Stimulated activated CD8-positive, alpha-beta memory T cell treated with anti-CD3 and anti-CD28 coated beads, Interleukin-15, amount 100 ng/mL, for 4 hours (primary cell): Measurements from ENCODE around the gene PRPSAP2.
"Not testable (repeated sequence)": the region's sequence is repeated elsewhere in the genome, so short reads cannot be mapped to it uniquely, and the experiment has no call there.

Experiments
- DNase-seq, 2 donors: peaks; one replicate each; pipeline ENCODE4 v3.0.0-alpha.2; 2020; ENCODE audit warnings: low read depth in 2 of 2

The PRPSAP2 gene, protein sequence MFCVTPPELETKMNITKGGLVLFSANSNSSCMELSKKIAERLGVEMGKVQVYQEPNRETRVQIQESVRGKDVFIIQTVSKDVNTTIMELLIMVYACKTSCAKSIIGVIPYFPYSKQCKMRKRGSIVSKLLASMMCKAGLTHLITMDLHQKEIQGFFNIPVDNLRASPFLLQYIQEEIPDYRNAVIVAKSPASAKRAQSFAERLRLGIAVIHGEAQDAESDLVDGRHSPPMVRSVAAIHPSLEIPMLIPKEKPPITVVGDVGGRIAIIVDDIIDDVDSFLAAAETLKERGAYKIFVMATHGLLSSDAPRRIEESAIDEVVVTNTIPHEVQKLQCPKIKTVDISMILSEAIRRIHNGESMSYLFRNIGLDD

DNA sequence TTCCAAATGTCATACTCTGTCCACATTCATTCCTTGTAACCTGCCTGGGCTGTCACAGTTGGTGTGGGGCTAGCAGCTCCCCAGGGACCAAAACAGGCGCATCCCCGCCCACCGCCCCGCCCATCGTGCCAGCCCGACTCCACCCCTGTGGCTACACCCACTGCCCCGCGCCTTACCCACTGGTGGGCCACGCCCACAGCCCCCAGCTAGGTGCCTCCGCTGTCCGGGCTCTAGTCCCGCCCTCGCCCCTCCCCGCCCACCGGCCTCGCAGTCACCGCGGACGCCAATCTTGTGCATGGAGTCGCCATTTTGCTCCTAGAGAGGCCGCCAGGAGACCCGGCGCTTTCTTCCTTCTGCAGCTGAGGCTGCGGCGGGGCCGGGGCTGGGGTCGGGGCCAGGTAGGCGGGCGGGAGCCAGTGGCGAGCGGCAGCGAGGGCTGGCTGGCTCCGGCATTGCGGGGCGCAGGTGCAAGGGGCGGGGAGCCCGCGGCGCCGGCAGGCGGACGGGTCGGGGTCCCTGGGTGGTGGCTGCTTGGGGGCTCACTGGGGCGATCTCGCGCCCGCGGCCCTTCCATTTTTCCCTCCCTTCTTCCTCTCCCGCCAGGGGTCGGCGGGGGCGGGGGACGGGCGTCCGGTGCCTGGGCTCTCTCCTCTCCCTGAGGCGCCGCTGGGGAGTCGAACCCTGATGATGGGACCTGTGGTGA lies at the start of gene PRPSAP2:
Gene PRPSAP2, plus strand, starts transcription at position 268 of the 703 bp plus-strand sequence. CDS start 7,703 bp downstream, outside the sequence.
- DNase-seq = peak; percentile 88 to 91

DNA sequence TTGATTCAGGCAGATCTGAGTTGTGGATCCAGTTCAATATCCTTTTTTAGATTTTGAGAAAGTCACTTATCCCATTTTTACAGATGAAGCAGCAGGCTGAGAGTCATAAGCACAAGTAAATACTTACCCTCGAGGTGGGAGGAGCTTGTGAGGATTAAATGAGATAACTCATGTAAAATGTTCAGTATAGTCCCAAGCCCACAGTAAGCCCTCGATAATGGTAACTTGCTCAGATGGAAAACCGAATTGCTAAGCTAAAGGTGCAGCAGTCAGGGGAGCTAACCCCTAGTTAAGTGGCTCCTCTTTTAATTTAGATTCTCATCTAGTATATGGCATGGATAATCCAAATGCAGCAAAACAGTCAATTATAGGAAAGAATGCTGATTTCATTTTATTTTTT lies 42.0 kb upstream of the PRPSAP2 start:
- not testable (repeated sequence) for DNase-seq

DNA sequence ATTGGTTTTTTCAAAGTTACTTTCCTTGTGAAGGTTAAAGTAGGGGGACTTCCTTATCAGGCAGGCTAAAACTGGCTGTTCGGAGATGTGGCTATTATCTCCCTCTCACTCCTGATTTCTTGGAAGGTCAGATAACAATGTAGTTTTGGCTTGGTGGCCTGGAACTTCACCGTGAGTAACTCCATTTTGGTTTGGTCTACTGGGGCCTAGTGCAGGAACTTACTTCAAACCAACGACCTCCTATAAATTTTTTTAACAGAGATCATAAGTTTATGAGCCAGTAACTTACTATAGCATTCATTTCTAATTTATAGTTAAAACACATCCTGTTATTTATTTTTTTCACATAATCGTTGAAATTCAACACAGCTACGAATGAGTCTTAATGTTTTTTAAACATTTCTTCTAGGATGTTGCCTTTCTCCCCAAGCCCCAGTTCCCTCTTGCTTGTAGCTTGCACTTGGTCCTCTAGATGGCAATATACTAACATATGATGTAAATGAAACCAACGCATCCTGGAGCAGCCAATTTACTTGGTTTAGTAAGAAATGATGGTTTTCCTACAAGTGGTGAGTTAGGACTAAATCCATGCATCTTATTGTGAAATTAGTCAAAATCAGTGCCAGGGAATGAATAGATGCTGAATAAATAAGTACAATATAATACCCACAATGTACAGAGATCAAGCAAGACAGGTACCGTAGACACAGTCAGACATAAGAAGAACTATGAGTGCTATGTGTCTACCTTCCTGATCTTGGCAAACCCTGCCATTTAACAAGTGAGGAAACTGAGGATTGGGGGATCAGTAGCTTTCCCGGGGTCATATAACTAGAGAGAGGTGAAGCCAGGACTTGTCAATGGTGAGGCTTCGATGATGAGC lies 41.2 kb upstream of the PRPSAP2 start:
- DNase-seq = peak in 1 of 2 donors; percentile 5

DNA sequence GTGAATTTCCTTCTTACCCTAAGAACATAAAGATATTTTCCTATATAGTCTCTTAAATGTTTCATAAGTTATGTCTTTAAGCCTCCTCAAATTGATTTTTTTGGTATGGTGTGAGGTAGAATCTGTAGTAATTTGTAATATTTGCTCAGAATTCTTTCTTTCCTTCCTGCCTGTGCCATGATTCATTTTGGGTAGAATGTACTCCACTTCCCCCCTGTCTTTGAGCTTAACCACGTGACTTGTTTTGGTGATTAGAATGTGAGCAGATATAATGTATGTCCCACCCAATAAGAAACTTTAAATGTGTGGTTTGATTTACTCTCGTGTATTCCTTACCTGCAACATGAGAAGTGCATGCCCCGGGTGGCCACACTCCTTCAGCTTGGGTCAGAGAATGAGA lies 36.5 kb upstream of the PRPSAP2 start:
- DNase-seq = not testable (repeated sequence)

DNA sequence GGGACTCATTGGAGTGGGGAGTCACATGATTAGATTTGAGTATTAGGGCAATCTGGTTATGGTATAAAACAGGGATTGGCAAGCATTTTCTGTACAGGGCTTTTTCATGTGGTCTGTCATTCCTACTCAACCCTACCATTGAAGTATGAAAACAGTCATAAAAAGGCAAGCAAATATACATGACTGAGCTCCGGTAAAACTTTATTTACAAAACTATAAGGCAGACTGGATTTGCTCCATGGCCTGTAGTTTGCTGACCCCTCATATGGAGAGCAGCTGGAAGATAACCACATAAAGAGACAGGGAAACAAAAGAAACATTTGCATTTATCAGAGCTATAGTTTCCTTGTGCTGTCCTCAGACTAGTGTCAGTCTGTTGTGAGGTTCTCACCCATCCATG lies 30.3 kb upstream of the PRPSAP2 start:
- DNase-seq = not testable (repeated sequence)

DNA sequence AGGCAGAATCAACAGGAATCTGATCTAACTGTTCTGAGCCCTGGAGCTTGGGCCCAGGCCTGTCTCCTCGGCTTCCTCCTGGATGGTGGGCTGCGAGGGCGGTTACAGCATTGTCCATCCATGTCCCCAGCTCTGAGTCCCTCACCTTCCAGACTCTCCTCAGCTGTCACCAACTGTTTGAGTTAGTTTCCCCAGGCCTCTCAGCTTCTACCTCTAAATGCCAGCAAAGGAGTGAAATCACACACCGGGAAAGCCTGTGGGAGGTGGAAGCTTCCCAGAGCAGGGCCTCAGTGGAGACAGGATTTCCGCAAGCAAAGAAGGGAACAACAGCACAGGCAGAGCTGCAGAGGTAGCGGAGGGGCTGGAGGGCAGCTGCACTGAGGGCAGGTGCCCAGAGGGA lies 9.4 kb upstream of the PRPSAP2 start:
- no peak for DNase-seq

DNA sequence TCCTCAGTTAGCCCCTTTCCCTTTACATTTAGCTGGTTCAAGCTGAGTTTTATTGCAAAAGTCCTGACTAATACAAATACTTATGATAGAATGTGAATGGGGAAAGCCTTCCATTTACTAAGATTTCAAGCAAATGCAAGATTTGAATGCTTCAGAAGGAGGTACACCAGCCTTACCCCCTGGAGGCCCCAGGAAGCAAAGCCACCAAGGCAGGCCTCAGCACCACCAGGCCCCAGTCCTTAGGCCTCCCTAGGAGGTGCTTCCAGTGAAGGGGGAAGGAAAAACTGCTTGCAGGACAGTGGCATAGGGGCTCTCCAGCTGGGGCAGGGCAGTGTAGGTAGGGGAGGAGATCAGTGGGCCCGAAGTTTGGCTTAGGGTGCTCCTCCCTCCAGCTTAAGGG lies 7.3 kb upstream of the PRPSAP2 start:
- no peak for DNase-seq

DNA sequence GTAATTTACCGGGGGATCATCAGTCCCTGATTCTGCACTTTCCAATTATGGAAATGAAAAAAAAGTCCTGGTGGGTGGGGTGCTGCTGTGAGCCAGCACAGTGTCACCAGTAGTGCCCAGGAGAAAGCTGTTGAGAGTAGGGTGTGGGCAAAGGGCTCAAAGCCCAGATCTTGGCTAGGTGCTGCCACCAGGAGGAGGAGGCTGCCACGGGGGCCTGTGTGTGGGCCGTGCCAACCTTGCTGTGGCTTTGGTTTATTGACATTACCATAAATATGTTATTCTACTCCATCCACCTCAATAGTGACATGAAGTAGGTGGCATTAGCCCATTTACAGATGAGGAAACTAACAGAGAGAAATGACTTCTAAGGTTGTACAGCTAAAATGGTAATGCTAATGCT lies 6.7 kb upstream of the PRPSAP2 start:
- no peak for DNase-seq

DNA sequence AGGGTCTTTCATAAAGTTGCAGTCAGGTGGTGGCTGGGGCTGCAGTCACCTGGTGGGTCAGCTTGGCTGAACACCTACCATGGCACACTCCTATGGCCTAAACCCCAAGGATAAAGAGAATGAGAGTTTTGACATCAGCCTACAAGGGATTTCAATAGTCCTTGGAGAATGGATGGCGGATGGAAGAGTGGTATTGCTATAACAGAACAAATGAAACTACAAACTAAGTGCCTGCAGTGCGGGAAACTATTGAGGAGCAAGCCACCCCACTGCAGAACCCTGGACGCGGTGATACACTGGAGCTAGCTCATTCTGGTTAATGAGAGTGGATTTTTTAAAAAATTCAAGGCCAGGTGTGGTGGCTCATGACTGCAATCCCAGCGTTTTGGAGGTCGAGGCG lies 3.0 kb upstream of the PRPSAP2 start:
- no peak for DNase-seq

DNA sequence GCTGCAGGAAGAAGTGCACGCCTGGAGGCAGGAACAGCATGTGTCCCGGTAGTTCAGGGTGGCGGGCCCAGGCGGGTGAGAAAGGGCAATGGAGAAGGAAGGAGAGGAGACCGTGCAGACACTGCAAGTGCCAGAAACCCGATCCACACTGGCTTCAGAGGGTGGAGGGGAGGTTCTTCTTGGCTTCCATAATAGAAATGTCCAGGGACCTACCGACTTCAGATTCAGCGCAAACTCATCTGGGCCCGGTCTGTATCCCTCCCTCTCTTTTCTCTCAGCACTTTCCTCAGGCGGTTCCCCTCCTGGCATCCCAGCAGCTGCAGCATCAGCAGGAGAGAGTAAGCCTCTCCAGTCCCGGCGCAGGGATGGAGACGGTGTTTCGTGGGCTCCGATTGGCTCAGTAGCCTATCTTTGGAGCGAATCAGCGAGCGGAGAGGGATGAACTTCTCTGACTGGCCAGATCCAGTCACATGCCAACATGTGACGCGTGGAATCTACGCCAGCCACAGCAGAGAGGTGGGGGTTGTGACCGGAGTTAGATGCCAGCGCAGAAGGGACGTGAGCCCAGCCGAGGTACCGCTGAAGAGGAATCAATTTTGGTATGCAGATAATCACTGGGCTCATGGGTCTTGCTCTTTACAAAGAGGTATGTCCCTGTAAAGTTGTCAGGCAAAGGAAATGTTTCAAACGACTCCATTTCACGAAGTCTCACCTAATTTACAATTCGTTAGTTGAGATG lies 1.9 kb upstream of the PRPSAP2 start:
- DNase-seq = peak; percentile 70 to 84

DNA sequence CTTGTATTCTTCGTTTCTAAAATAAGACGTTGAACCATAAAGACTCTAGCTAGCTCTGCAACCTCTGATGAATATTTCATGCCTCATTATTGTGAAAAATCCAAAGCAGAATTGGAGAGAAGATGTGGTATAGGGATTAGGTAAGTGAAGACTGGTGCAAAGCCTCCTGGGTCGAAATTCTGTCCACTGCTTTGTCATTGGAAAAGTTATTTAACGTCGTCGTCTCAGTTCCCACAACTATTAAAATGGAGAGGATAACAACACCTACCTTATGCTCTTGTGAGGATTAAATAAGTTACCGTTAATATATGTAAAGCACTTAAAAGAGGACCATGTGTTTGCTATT lies 1.4 kb upstream of the PRPSAP2 start:
- no peak for DNase-seq

DNA sequence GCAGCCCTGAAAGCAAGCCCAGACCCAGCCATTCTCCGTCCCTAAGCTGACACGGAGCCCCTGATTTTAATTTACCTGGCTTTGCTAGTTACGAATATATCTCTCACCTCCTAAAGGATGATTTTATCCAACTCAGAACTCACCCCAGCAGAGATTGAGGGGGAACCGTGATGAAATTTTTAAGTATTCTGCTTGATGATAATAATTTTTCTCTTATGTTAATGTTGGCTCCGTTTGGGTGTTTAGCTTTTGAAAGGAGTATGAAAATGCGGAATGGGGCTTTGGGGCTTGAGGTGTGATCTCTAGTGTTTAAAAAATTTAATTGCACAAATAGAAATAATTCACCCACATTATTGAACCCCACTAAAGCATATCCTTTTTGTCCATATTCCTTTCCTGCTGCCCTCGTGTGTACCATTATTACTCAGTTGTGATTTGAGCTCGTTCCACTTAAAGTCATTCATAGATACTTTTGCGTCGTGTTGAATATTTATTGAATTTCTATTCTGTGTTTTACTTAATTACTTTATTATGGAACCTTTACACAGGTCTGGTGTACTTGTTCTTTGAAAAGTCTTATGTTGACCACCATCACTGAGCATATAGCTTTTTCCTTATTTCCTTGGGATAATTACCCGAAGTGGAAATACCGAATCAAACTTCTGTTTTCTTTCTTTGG lies 775 bp downstream of the PRPSAP2 start:
- no peak for DNase-seq

DNA sequence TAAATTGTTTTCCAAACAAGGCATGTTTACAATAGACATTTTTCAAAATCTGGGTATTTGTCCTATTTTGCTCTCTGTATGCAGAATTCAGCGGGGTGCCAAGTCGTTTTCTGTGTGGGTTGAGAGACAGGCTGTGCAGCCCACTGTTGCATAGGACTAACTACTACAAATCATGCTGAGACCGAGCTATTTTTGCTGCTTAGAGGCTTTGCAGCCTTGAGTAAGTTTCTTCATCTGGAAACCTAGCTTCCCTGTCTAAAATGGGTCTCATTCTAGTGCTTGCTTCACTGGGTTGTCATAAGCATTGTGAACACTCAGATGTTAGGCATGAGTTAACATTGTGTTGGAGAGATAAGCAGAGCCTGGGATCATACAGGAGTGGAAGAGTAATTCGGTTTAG lies 1.3 kb downstream of the PRPSAP2 start:
- no peak for DNase-seq

DNA sequence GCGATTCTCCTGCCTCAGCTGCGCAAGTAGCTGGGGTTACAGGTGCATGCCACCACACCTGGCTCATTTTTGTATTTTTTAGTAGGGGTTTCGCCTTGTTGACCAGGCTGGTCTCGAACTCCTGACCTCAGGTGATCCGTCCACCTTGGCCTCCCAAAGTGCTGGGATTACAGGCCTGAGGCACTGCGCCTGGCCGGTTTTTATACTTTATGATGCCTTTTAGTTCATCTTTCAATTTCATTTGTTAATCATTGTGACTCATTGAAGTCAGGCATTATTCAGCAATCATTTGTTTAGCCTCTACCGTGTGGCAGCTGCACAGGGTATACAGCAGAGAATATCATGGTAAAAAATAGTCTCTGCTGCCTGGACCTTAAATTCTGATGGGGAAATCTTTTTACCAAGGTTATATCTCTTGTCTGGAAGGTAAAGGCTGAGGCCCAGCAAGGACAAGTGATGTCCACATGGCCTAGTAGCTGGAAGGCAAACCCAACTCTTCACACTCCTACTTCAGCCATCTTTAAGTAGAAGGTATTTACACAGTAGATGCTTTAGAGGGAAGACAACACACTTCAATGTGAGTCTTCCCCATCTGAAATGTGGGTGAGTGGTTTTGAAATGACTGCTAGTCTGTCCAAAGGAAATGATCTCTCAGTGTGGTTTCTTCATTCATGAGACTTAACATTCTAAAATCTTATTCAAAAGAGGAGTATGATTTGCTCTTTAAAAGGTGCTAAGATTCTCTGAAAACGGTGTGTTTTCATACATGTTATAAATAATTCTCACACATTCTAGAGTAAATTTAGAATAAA lies 2.4 kb downstream of the PRPSAP2 start:
- no peak for DNase-seq

DNA sequence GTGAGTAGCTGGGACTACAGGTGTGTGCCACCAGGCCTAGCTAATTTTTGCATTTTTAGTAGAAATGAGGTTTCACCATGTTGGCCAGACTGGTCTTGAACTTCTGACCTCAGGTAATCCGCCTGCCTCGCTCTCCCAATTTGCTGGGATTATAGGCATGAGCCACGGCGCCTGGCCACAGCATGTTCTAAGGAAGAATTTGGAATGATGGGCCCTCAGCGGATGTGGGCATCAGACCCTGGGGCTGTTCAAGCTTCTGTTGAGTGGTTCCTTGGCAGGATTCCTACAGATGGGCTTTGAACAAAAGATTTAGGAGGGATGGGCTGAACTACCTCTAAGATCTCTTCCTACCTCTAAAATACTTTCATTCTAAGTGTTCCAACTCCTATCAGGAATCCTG lies 4.1 kb downstream of the PRPSAP2 start:
- DNase-seq = no peak

DNA sequence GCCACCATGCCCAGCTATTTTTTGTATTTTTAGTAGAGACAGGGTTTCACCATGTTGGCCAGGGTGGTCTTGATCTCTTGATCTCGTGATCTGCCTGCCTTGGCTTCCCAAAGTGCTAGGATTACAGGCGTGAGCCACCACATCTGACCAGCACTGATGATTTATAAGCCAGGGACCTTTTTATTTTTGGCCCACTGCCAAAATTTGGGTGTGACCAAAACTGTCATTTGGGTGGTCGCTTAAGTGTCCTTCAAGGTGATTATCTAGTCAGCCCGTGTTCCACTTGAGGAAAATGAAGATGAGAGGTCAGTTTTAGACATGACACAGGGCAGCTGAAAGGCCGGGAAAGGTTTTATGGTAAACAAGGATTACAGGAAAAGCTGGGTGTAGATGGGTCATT lies 7.1 kb downstream of the PRPSAP2 start:
- DNase-seq = not testable (repeated sequence)

DNA sequence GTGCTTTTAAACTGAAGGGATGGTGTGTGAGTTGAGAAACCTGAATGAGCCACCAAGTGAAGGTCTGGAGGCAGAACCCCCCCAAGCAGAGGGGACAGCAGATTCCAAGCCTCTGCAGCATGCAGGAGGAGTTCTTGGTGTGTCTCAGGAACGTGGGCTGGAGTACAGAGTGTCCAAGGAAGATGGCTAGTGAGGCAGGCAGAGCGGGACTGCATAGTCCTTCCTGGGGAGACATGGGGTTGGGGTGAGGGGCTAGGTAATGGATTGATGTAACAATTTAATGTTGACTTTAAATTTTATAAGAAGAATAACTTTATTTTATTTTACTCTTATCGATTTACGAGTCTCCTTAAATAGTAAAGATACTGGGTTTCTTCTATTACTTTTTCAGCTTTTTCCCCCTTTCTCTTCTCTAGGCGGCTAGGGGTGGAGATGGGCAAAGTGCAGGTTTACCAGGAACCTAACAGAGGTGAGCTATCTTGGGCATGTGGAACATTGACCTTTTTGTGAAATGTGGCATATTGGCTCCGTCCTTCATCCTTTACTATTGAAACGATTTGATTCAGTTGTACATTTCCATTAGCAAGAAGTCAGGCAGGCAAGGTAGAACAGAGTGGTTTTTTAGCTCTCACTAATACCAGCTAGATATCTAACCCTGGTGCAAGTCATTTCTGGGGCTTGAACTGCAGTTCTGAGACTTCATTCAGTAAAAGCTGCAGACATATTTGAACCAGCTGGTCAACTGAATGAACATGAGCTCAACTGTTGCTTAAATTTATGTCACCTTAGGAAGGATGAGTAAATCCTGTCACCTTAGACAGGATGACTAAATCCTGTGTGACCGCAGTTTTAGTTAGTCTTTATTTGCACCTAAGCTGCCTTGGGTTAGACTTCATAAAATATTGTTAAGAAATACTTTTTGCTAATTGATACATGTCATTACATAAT lies 9.2 kb downstream of the PRPSAP2 start:
- no peak for DNase-seq

DNA sequence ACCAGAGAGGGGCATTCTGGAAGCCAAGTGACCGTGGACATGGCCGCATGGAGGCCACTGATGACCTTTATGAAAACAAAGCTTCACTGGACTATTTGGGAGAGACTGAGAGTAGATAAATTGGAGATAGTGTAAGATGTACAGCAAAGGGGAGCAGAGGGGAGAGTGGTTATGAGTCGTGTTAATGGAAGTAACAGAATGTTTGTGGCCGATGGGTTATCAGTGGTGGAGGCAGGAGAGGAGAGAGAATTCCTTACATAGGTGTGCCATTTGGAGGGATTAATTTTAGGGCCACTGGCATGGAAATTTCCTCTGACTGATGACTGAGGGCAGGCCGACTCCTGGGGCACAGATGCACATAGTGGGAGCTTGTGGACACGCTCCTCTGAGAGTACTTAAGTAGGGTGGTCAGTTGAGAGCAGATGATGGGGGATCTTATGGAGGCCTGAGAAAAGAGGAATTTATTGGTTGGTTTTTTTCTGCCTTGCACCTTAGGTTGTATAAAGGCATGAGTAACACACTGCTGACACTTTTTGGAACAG lies 19.2 kb downstream of the PRPSAP2 start:
- no peak for DNase-seq

DNA sequence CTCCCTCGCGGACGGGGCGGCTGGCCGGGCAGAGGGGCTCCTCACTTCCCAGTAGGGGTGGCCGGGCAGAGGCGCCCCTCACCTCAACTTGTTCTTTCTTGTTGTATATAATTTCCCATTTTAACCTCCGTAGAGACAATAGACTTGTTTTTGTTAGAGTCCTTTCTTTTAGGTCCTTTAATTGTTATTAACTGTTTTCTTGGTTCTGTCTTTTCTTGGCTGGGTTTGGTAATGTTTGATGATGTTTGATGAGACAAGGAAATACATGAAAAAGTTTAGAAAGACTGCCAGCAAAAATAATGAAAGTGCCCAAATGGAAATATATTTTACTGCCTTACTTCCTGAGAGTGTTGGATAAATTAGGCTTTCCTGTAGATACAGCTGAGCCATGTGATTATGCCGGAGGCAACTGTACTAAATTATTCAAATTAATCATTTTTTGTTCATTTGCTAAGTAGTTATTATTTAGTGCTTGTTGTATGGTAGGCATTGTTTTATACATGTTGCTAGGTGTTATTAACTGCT lies 30.9 kb downstream of the PRPSAP2 start:
- no peak for DNase-seq
